Breast epithelium (tissue), 3 donors: Measurements from ENCODE around the gene NPBWR2.

ENCODE experiments used
- POLR2A ChIP-seq: fragments of 450-650 bp; IDR thresholded peaks from one replicate; pipeline ENCODE4 v1.6.1; 2016; ENCODE audit warnings: antibody characterized with exemption, mild to moderate bottlenecking, moderate library complexity
- TF ChIP-seq, protein P1 (sequence below), 3 donors: fragments of 450-650 bp; IDR thresholded peaks; one replicate each; pipeline ENCODE4 v1.5.1; 2016 to 2017; ENCODE audit warnings: antibody characterized with exemption in 3 of 3, mild to moderate bottlenecking in 3 of 3, moderate library complexity in 3 of 3

DNA sequence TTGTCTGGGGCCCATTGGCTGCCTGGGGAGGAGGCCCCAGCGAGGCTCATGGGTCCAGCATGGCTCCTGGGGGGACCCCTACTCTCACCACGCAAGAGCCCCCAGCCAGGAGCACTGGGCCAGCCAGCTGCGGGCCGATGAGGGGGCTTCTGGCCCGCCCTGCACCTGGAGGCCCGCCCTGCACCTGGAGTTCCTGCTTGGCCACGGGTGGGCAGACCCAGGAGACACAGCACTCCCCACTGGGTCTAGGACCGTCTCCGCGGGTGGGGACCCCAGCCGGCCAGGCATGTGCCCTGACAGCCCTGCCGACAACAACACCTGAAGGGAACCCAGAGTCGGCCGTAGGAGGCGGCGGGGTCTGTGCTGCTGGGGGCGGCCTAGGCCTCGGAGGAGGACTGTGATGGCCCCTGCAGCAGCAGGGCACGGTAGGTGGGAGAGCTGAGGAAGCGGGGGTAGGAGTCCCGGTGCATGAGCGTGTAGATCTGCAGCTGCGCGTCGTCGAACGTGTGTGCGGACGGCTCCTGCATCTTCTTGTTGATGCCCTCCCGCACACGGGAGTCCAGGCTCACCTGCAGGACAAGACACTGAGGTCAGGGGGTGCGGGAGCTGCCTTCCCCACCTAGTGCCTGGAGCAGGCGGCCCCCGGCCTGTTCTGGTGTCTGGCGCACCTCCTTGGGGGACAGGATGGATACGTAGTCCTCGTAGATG is 33.7 kb downstream of the NPBWR2 start:
- TF ChIP-seq, protein P1, sequence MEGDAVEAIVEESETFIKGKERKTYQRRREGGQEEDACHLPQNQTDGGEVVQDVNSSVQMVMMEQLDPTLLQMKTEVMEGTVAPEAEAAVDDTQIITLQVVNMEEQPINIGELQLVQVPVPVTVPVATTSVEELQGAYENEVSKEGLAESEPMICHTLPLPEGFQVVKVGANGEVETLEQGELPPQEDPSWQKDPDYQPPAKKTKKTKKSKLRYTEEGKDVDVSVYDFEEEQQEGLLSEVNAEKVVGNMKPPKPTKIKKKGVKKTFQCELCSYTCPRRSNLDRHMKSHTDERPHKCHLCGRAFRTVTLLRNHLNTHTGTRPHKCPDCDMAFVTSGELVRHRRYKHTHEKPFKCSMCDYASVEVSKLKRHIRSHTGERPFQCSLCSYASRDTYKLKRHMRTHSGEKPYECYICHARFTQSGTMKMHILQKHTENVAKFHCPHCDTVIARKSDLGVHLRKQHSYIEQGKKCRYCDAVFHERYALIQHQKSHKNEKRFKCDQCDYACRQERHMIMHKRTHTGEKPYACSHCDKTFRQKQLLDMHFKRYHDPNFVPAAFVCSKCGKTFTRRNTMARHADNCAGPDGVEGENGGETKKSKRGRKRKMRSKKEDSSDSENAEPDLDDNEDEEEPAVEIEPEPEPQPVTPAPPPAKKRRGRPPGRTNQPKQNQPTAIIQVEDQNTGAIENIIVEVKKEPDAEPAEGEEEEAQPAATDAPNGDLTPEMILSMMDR (IDR thresholded peaks at IDR 0.05) = no peak
- no peak for TF ChIP-seq POLR2A
